ENCODE measurements around the gene KPNB1. TPM values are rescaled to one million over a fixed set of nuclear protein-coding genes. Genes with fewer than 3 reads are reported as not detected.

KPNB1 gene
- total RNA-seq, 2 donors from 2014 or later, result 452 to 500 TPM

DNA sequence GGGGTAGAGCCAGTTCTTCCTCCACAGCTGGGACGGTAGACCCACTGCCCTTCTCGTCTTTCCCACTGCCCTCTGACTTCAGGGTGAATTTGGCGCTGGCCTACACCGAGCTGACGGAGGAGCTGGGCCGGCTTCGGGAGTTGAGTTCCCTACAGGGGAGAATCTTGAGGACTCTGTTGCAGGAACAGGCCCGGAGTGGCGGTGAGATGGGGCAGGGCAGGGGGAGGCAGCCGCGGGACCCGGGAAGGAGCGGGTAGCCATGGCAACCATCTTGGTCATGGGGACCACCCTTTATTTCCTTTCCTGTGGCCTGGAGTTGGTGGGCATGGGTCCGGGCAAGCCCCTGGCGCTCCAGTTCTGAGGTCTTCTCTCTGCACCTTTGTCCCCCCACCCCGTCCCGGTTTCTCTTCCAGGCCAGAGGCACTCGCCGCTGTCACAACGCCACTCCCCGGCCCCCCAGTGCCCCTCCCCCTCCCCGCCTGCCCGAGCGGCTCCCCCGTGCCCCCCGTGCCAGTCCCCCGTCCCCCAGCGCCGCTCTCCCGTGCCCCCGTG lies 58.7 kb downstream of the KPNB1 start:
- Mint-ChIP-seq H3K27me3 (ENCODE audit: insufficient read depth) (peaks cover 33% of the 10 kb centered on the region), H3K4me3 (peak overlapping the region; percentile 29), H3K4me1 (peaks cover 28% of the 10 kb centered on the region), H3K27ac (no peak overlapping the region), H3K9me3 (no peaks in the 10 kb centered on the region), H3K36me3 (ENCODE audit: low read depth) (peaks cover 6% of the 10 kb centered on the region)
- 50 to 56% methylated on average over 9 to 26 of the region's 31 CpGs for WGBS, 2 experiments (ENCODE audit: insufficient coverage in 1 of 2, insufficient read length in 1 of 2)
- Histone ChIP-seq H3K4me3 (ENCODE audit: low read length) (no peak overlapping the region), H3K9me3 (ENCODE audit: control insufficient read depth, low read length) (no peaks in the 10 kb centered on the region), H3K36me3 (ENCODE audit: control insufficient read depth, insufficient read depth, low read length) (peaks cover 19% of the 10 kb centered on the region), H3K27ac (ENCODE audit: low read depth, low read length) (no peak overlapping the region), H3K9ac (ENCODE audit: extremely low read depth, low read length, poor library complexity, severe bottlenecking) (no peak overlapping the region), H3K4me1 (ENCODE audit: control insufficient read depth, insufficient read depth, low read length) (peaks cover 5% of the 10 kb centered on the region), H3K27me3 (ENCODE audit: control insufficient read depth, insufficient read depth, low read length, poor library complexity, severe bottlenecking) (peaks cover 8% of the 10 kb centered on the region)
- TF ChIP-seq, protein P1, sequence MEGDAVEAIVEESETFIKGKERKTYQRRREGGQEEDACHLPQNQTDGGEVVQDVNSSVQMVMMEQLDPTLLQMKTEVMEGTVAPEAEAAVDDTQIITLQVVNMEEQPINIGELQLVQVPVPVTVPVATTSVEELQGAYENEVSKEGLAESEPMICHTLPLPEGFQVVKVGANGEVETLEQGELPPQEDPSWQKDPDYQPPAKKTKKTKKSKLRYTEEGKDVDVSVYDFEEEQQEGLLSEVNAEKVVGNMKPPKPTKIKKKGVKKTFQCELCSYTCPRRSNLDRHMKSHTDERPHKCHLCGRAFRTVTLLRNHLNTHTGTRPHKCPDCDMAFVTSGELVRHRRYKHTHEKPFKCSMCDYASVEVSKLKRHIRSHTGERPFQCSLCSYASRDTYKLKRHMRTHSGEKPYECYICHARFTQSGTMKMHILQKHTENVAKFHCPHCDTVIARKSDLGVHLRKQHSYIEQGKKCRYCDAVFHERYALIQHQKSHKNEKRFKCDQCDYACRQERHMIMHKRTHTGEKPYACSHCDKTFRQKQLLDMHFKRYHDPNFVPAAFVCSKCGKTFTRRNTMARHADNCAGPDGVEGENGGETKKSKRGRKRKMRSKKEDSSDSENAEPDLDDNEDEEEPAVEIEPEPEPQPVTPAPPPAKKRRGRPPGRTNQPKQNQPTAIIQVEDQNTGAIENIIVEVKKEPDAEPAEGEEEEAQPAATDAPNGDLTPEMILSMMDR (conservative IDR thresholded peaks at IDR 0.05), result no peak
- DNase-seq, result no peak

DNA sequence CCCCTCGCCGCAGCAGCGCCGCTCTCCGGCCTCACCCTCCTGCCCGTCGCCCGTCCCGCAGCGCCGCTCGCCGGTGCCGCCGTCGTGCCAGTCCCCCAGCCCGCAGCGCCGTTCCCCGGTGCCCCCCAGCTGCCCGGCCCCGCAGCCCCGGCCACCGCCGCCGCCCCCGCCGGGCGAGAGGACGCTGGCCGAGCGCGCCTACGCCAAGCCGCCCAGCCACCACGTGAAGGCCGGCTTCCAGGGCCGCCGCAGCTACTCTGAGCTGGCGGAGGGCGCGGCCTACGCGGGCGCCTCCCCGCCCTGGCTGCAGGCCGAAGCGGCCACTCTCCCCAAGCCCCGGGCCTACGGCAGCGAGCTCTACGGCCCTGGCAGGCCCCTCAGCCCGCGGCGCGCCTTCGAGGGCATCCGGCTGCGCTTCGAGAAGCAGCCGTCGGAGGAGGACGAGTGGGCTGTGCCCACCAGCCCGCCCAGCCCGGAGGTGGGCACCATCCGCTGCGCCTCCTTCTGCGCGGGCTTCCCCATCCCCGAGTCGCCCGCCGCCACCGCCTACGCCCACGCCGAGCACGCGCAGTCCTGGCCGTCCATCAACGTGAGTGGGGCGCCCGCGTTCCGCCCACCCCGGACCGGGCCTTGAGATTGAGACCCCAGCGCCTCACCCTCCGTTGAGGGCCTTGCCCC lies 59.3 kb downstream of the KPNB1 start:
- Mint-ChIP-seq H3K27ac (no peak overlapping the region), H3K4me3 (no peak overlapping the region), H3K27me3 (ENCODE audit: insufficient read depth) (peaks cover 38% of the 10 kb centered on the region), H3K36me3 (ENCODE audit: low read depth) (peaks cover 6% of the 10 kb centered on the region), H3K9me3 (no peaks in the 10 kb centered on the region), H3K4me1 (peaks cover 28% of the 10 kb centered on the region)
- H3K36me3 ChIP-seq (ENCODE audit: control insufficient read depth, insufficient read depth, low read length), result peaks cover 19% of the 10 kb centered on the region
- TF ChIP-seq, protein P1 (conservative IDR thresholded peaks at IDR 0.05), result no peak
- DNase-seq, result peak; percentile 79
- no peak overlapping the region for H3K27ac ChIP-seq (ENCODE audit: low read depth, low read length)
- no peak overlapping the region for H3K9ac ChIP-seq (ENCODE audit: extremely low read depth, low read length, poor library complexity, severe bottlenecking)
- H3K27me3 ChIP-seq (ENCODE audit: control insufficient read depth, insufficient read depth, low read length, poor library complexity, severe bottlenecking), result peaks cover 8% of the 10 kb centered on the region
- H3K4me3 ChIP-seq (ENCODE audit: low read length), result no peak overlapping the region
- 68 to 90% methylated on average over 50 to 89 of the region's 89 CpGs for WGBS, 2 experiments (ENCODE audit: insufficient coverage in 1 of 2, insufficient read length in 1 of 2)
- H3K4me1 ChIP-seq (ENCODE audit: control insufficient read depth, insufficient read depth, low read length), result peaks cover 5% of the 10 kb centered on the region
- no peaks in the 10 kb centered on the region for H3K9me3 ChIP-seq (ENCODE audit: control insufficient read depth, low read length)

DNA sequence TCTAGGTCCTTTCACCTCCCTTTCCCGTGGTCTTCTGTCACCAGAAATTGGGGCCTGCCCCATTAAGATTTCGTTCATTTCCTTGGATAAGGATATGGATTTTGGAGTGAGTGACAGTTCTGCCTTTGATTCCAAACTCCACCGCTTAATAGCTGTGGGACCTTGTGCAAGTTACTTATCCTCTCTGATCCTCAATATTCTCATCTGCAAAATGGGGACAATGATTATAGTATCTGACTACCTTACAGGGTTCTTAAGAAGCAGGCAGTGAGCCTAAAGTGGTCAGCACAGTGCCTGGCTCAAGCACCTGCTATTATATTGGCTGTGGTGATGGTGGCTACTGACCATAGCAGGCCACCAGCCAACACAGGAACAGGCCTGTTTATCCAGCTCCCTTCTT lies 59.9 kb downstream of the KPNB1 start:
- Mint-ChIP-seq H3K36me3 (ENCODE audit: low read depth) (peaks cover 6% of the 10 kb centered on the region), H3K9me3 (no peaks in the 10 kb centered on the region), H3K27ac (no peak overlapping the region), H3K27me3 (ENCODE audit: insufficient read depth) (peaks cover 44% of the 10 kb centered on the region), H3K4me3 (no peak overlapping the region), H3K4me1 (peaks cover 26% of the 10 kb centered on the region)
- 93 to 100% methylated on average over 1 to 3 of the region's 3 CpGs for WGBS, 2 experiments (ENCODE audit: insufficient coverage in 1 of 2, insufficient read length in 1 of 2)
- DNase-seq, result no peak
- H3K27ac ChIP-seq (ENCODE audit: low read depth, low read length), result no peak overlapping the region
- no peaks in the 10 kb centered on the region for H3K9me3 ChIP-seq (ENCODE audit: control insufficient read depth, low read length)
- H3K9ac ChIP-seq (ENCODE audit: extremely low read depth, low read length, poor library complexity, severe bottlenecking), result no peak overlapping the region
- TF ChIP-seq, protein P1 (conservative IDR thresholded peaks at IDR 0.05), result no peak
- peaks cover 5% of the 10 kb centered on the region for H3K4me1 ChIP-seq (ENCODE audit: control insufficient read depth, insufficient read depth, low read length)
- H3K36me3 ChIP-seq (ENCODE audit: control insufficient read depth, insufficient read depth, low read length), result peaks cover 19% of the 10 kb centered on the region
- H3K4me3 ChIP-seq (ENCODE audit: low read length), result no peak overlapping the region
- peaks cover 8% of the 10 kb centered on the region for H3K27me3 ChIP-seq (ENCODE audit: control insufficient read depth, insufficient read depth, low read length, poor library complexity, severe bottlenecking)
